ENCODE results near the gene TULP4. TPM values are rescaled to one million over a fixed set of nuclear protein-coding genes. Genes with fewer than 3 reads are reported as not detected.

Gene TULP4
- total RNA-seq, 2 donors from 2014 or later, result 123 to 159 TPM

- DNase-seq (no peak), ATAC-seq (no peak)
- intact Hi-C loops (cut with DNase I), result no loop called here
Measured at GRCh38 chr6:158558415-158559306, 246.4 kb downstream of the TULP4 start.

- DNase-seq, result no peak
- no peak for ATAC-seq
- intact Hi-C loops (cut with DNase I), result no loop called here
Measured at GRCh38 chr6:158559338-158559894, 247.2 kb downstream of the TULP4 start.

DNA sequence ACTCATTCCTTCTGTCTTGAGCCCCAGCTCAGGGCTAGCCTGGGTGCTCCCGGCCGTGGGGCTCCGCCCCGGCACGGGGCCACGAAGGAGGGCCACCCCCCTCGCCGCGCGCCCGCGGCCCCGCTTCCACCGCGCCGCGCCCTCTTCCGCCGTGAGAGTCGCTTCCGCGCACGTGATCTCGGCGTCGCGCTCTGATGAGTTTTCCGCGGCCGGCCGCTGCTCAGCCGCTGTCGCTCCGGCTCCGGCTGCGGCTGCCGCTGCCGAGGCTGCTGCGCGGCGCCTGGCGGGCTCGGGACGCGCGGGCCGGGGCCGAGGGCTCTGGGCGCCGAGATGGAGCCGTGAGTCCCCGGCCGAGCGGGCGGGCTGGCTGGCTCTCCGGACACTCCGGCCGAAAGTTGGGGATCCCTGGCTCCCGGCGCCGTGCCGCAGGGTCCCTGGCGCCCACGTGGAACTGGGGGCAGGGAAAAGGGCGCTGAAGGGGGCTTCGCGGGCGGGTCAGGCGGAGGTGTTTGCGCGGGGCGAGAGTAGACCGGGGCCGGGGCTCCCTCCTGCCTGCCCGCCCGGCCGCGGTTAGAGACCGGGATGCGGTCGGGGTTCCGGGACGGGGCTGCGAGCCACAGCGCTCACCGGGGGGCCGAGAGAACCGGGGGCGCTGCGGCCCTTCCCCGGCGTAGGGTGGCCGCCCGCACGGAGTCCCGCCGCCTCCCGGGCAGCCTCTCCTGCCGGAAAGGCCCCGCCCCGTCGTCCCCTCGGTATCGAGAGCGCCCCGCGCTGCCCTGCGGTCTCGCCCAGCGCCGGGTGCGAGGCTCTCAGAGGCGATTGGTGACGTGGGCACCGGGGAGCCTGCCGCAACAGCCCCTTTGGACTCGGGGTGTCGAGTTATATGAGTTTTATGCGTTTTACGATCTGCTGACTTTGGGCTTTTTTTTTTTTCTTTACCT lies 247.9 kb downstream of the TULP4 start, which contains the start of gene TMEM181:
TMEM181 (plus strand) TSS at position 197 of the 941 bp plus-strand sequence; CDS start at position 331, 134 bp downstream.
- ATAC-seq, result peak; percentile 94 to 96
- intact Hi-C loops (cut with DNase I), result no loop called here
- DNase-seq, result peak; percentile 88

DNA sequence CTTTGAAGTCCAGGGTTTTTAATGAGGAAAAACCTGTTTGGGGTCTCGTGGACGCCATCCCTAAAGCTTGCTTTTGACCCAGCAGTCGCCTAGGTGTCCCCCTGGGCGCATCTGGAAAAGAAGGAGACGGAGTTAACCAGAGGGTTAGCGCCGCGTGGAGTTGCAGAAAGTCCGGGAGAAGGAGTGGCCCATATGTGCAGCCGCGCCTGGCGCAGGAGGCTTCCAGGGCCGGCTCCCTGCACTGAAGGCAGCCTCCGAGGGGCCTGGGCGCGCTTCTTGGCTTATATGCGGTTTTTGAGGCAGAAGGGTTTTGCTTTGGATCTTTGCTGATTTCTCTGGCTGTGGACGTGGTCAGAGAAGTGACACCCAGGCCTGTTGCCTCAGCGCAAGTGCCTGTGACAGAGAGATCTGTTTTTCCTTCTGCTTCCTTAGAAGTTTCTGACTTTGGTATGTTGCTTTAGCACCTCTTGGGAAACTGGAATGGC lies 248.6 kb downstream of the TULP4 start:
- ATAC-seq (peak; percentile 28 to 40), DNase-seq (peak; percentile 38)
- intact Hi-C loops (cut with DNase I), result no loop called here

Other genes with a start within 250 kb of the TULP4 start
- gene SERAC1, start 144.2 kb upstream of the TULP4 start, total RNA-seq, result 1 to 10 TPM; 4.2 to 6.0 TPM
- 10 to 100 TPM; 23.2 to 23.3 TPM for gene GTF2H5, start 144.1 kb upstream of the TULP4 start, total RNA-seq
- 10 to 100 TPM; 12.5 to 13.8 TPM for gene TMEM181, start 247.6 kb downstream of the TULP4 start, total RNA-seq

Data from left cardiac atrium (tissue), 4 donors.